NK-92 treated with Interleukin-12 subunit alpha and Interleukin-12 subunit beta, amount 100 ng/mL, for 24 hours (cell line): ENCODE results near the gene ERBB2.
A peak's percentile ranks its signal among the peaks of the same experiment; 100 is the strongest.

ENCODE experiments used
- DNase-seq: peaks from one replicate; lab custom pipeline; 2025; lab: John Stamatoyannopoulos, UW

ERBB2 gene

DNA sequence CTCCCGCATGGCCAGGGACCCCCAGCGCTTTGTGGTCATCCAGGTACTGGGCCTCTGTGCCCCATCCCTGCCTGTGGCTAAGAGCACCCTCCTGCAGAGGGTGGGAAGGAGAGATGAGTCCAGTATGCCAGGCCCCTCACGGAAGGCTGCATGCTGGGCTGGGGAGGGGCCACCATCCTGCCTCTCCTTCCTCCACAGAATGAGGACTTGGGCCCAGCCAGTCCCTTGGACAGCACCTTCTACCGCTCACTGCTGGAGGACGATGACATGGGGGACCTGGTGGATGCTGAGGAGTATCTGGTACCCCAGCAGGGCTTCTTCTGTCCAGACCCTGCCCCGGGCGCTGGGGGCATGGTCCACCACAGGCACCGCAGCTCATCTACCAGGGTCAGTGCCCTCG is 26.8 kb downstream of the ERBB2 start:
- DNase-seq, result no peak

GRCh38 chr17:39727556-39727955 is 27.7 kb downstream of the ERBB2 start:
- no peak for DNase-seq

GRCh38 chr17:39729280-39729851 is 29.5 kb downstream of the ERBB2 start:
- no peak for DNase-seq

GRCh38 chr17:39730095-39730921 is 30.4 kb downstream of the ERBB2 start, which contains the start of gene MIEN1:
Gene MIEN1, minus strand, starts transcription at chr17:39730532. Its CDS starts 37 bp downstream, at chr17:39730495.
- DNase-seq, result peak; percentile 92

DNA sequence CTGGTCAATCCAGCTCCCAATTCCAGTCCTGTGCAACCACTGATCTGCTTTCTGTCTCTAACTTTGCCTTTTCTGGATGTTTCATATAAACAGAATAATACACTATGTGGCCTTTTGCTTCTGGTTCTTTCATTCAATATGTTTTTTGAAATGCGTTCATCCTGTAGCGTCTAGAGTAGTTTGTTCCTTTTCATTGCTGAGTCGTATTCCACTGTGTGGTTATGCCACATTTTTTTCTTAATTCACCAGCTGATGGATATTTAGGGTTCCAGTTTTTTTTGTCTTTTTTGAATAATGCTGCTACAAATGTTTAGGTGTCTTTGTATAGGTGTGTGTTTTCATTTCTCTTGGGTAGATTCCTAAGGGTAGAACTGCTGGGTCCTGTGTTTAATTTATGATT is 32.7 kb downstream of the ERBB2 start:
- no peak for DNase-seq

DNA sequence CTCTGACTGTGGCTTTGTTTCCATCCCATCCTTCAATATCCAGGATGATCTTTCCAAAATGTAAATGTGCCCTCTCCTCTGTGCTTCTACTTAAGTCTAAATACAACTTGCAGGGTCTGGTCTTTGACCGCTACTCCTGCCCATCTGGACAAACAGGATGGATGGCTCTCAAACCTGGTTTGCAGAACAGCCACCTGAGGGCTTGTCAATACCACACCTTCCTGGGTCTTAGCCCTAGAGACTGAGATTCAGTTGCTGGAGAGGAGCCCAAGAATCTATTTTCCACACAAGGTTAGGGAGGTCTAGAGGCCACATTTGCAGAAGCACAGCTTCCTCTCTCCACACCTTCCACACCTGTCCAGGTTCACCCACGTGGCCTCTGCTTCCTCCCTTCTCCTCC is 36.0 kb downstream of the ERBB2 start:
- no peak for DNase-seq

DNA sequence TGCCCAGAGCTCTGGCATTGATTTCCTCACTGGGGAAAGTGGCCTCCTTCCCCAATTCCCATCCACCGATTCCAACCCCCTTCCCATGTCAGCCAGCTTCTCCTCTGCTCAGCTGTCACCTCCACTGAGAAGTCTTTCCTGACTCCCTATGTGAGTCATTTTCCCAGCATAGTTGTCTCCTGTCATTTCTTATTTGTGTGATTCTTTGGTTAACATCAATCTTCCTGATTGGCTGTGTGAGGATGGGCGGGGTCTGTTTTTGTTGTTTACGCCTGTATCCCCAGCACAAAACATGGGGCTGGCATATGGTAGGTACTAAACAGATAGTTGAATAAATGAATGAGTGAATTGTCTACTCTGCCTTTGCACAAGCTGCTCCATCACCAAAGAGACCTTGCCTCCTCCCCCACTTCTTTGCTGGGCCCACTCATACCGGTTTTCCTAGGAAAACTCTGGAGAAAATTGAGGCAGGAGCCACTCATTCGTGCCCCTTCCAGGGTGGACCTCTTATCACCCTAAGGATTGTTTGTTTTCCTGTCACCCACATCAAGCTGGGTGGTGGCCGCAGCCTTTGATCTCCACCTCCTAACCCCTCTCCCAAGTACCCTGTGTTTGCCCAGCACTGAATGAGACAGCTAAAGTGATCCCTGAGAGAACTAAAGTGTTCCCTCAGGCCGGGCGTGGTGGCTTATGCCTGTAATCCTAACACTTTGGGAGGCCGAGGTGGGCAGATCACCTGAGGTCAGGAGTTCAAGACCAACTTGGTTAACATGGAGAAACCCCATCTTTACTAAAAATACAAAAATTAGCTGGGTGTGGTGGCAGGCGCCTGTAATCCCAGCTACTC is 36.7 kb downstream of the ERBB2 start:
- DNase-seq, result no peak

GRCh38 chr17:39737206-39737759 is 37.4 kb downstream of the ERBB2 start:
- DNase-seq, result no peak

DNA sequence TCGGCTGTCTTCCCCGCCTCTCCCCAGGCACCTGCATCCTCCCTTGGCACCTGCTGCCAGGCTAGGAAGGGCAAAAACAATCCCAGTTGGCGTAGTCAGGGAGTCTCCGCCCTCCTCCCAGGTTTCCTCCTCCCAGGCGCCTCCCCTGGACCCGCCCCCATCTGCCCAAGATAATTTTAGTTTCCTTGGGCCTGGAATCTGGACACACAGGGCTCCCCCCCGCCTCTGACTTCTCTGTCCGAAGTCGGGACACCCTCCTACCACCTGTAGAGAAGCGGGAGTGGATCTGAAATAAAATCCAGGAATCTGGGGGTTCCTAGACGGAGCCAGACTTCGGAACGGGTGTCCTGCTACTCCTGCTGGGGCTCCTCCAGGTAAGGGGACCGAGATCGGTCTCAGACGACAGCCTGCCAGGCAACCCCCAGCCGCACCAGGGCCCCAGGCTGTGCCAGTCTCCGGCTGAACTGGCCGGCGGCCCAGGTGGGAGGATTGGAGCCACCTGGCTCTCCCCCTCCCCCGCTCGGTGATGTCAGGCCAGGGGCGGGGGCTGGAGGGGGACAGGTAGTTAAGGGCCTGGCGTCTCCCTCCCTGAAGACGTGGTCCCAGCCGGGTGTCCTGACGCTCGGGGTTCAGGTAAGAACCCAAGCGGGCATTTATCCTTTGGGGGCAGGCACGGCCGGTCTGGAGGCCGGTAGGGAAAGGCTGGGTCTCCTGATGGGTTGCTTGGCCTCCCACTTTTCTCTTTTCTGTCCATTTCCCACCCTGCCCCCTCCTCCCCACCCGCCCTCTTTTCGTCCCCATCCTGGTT is 38.1 kb downstream of the ERBB2 start, which contains the start of gene GRB7:
Gene GRB7, plus strand, starts transcription at position 179 of the 808 bp plus-strand sequence. CDS start 4,364 bp downstream, outside the sequence.
- no peak for DNase-seq

DNA sequence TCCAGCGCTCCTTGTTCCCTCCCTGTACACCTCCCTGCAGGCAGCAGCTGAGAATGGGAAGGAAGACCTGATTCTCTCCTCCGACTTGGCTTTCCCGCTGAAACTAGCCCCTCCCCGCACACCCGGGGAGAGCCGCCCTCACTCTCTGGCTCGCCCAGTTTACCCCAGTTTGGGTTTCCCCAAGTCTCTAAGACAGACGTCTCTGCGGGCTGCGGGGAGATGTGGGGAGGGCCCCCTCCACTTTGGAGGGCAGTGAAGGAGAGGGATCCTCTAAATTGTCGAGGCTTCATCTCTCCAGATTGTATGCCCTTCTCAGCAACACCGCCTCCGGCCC is 38.7 kb downstream of the ERBB2 start:
- DNase-seq, result no peak

GRCh38 chr17:39738983-39739884 is 39.4 kb downstream of the ERBB2 start:
- no peak for DNase-seq

DNA sequence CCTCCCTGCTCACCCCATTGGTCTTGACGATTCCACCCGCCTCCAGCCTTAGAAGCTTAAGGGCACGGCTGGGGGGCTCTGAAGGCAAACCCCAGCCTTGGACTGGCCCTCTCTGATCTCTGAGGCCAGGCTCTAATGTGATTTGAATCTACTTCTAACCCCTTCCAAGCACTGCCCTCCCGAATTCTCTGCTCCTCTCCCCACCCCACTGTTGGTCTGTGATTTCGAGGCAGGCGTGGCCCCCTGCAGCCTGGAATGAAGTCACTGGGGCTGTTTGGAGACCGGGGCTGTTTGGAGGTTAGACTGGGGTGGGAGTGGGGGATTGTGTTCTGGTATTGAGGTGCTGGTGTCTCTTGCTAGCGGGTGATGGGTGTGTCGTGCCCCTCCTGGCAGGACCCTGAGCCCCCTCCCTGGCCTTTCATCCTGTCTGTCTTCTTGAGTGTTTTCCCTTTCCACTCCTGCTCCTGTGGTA is 40.1 kb downstream of the ERBB2 start:
- no peak for DNase-seq

GRCh38 chr17:39740357-39741111 is 40.7 kb downstream of the ERBB2 start:
- no peak for DNase-seq

- no peak for DNase-seq
Observed at GRCh38 chr17:39742126-39742855, 42.4 kb downstream of the ERBB2 start.

DNA sequence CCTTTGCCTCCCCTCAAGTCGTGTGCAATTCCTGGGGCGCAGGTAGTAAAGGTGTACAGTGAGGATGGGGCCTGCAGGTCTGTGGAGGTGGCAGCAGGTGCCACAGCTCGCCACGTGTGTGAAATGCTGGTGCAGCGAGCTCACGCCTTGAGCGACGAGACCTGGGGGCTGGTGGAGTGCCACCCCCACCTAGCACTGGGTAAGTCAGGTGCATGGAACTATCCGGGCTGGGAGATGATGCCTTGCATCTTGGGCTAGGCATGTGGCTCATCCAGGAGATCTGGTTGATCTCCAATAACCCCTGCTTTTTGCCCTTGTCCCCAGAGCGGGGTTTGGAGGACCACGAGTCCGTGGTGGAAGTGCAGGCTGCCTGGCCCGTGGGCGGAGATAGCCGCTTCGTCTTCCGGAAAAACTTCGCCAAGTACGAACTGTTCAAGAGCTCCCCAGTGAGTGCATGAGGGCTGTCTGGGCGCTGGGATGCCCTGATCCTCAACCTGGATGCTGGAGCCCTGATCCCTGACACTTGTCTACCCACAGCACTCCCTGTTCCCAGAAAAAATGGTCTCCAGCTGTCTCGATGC is 43.1 kb downstream of the ERBB2 start:
- DNase-seq, result no peak

DNA sequence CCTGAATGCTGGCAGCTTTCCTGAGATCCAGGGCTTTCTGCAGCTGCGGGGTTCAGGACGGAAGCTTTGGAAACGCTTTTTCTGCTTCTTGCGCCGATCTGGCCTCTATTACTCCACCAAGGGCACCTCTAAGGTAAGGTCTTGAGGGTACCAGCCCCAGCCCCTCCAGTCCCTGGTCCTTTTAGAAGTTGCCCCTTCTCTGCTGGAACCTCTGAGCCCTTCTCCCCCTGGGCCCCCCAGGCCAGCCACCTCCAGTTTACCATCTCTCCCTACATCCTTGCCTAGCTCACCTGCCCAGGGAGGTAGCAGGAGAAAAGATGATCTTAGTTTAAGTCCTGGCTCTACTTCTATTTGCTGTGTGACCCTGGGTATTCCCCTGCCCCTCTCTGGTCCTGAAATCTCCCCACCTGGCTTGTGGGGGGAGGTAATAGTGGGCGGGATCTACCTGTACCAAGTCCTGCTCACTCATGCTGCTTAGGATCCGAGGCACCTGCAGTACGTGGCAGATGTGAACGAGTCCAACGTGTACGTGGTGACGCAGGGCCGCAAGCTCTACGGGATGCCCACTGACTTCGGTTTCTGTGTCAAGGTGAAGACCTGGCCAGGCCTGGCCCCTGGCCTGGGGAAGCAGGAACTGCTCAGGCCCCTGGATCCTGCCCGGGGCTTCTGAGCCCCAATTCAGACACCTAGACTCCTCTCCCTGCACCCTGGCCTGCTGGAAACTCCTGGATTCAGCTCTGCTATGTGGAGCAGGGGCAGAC is 44.4 kb downstream of the ERBB2 start:
- DNase-seq, result no peak

DNA sequence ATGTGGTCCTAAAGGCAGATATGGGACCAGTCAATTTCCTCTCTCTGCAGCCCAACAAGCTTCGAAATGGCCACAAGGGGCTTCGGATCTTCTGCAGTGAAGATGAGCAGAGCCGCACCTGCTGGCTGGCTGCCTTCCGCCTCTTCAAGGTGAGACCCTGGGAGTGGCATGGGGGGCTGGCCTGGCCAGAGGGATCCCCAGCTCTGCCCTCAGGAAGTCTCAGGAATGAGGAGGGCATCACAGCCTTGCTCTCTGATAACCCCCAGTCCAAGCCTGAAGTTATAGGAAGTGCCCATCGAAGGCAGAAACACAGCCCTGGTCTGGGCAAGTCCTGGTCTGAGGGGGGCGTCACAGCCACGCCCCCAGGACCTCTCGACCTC is 45.0 kb downstream of the ERBB2 start:
- DNase-seq, result no peak
